Measurements from ENCODE around the gene IL2RA. TPM values are rescaled to one million over a fixed set of nuclear protein-coding genes. Genes with fewer than 3 reads are reported as not detected.
A peak's percentile ranks its signal among the peaks of the same experiment; 100 is the strongest.
"Not testable (repeated sequence)": the region's sequence is repeated elsewhere in the genome, so short reads cannot be mapped to it uniquely, and the experiment has no call there.

Gene IL2RA
- 4.6 TPM in 1 of 2 replicates, not detected in the other for total RNA-seq (2014; rRNA removed; shearing (Covaris generic))

GRCh38 chr10:6062101-6062771, at the start of gene IL2RA:
Gene IL2RA, minus strand, starts transcription at chr10:6062367. Its CDS starts 216 bp downstream, at chr10:6062151.
- no peak within 1 kb of the TSS for H3K27ac ChIP-seq
- H3K4me3 ChIP-seq, result no peak within 1 kb of the TSS
- no peaks in the 10 kb centered on the region for H3K4me1 ChIP-seq (replicated peaks)
- DNase-seq (ENCODE audit: low read depth in 1 of 2, low spot score in 2 of 2), result no peak
- no peaks in the 10 kb centered on the region for H3K9me3 ChIP-seq (replicated peaks)
- H3K27me3 ChIP-seq (replicated peaks), result peaks cover 12% of the 10 kb centered on the region; the same call in 1 of the 2 replicates
- no peaks in the 10 kb centered on the region for H3K36me3 ChIP-seq

GRCh38 chr10:6110136-6110535, 48.0 kb upstream of the IL2RA start:
- no peaks in the 10 kb centered on the region for H3K9me3 ChIP-seq (replicated peaks)
- peaks cover 11% of the 10 kb centered on the region for H3K4me1 ChIP-seq (replicated peaks)
- H3K36me3 ChIP-seq, result peaks cover 95% of the 10 kb centered on the region
- no peak overlapping the region for H3K27ac ChIP-seq
- H3K4me3 ChIP-seq, result no peak overlapping the region
- no peaks in the 10 kb centered on the region for H3K27me3 ChIP-seq (replicated peaks)
- no peak for DNase-seq (ENCODE audit: low read depth in 1 of 2, low spot score in 2 of 2)

DNA sequence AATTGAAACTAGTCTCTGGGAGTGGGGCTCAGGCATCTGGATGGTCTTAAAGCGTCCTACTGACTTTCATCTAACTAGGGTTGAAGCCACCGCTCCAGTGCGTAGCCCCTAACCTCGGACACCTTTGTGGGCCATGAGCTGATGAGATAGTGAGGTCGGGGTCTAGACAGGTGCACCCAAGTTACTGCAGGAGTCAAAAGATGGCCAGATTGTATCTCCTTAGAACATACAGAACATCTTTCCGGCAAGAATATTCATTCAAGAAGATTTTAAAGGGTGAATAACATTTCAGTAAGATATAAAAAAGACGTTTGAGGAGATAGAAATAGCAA, 47.2 kb upstream of the IL2RA start:
- no peaks in the 10 kb centered on the region for H3K27me3 ChIP-seq (replicated peaks)
- no peak overlapping the region for H3K27ac ChIP-seq
- no peaks in the 10 kb centered on the region for H3K9me3 ChIP-seq (replicated peaks)
- H3K36me3 ChIP-seq, result peaks cover 93% of the 10 kb centered on the region
- peaks cover 4% of the 10 kb centered on the region for H3K4me1 ChIP-seq (replicated peaks)
- no peak for DNase-seq (ENCODE audit: low read depth in 1 of 2, low spot score in 2 of 2)
- H3K4me3 ChIP-seq, result no peak overlapping the region

- Histone ChIP-seq H3K9me3 (replicated peaks) (no peaks in the 10 kb centered on the region), H3K27me3 (replicated peaks) (no peaks in the 10 kb centered on the region), H3K4me1 (replicated peaks) (no peaks in the 10 kb centered on the region), H3K27ac (no peak overlapping the region), H3K4me3 (no peak overlapping the region), H3K36me3 (peaks cover 92% of the 10 kb centered on the region)
- peak in 1 of 2 experiments; percentile 38 for DNase-seq (ENCODE audit: low read depth in 1 of 2, low spot score in 2 of 2)
These were observed 46.7 kb upstream of the IL2RA start for GRCh38 chr10:6108631-6109443.

GRCh38 chr10:6108072-6108471, 45.9 kb upstream of the IL2RA start:
- Histone ChIP-seq H3K4me1 (replicated peaks) (no peaks in the 10 kb centered on the region), H3K9me3 (replicated peaks) (no peaks in the 10 kb centered on the region), H3K27ac (no peak overlapping the region), H3K27me3 (replicated peaks) (no peaks in the 10 kb centered on the region), H3K4me3 (no peak overlapping the region), H3K36me3 (peaks cover 92% of the 10 kb centered on the region)
- DNase-seq (ENCODE audit: low read depth in 1 of 2, low spot score in 2 of 2), result no peak

GRCh38 chr10:6107616-6108015, 45.4 kb upstream of the IL2RA start:
- H3K36me3 ChIP-seq, result peaks cover 92% of the 10 kb centered on the region
- H3K4me1 ChIP-seq (replicated peaks); H3K9me3 ChIP-seq (replicated peaks); DNase-seq (ENCODE audit: low read depth in 1 of 2, low spot score in 2 of 2); H3K4me3 ChIP-seq; H3K27ac ChIP-seq; H3K27me3 ChIP-seq (replicated peaks): not testable (repeated sequence)

- Histone ChIP-seq H3K27me3 (replicated peaks) (no peaks in the 10 kb centered on the region), H3K4me3 (no peak overlapping the region), H3K27ac (no peak overlapping the region), H3K9me3 (replicated peaks) (no peaks in the 10 kb centered on the region), H3K4me1 (replicated peaks) (no peaks in the 10 kb centered on the region), H3K36me3 (peaks cover 82% of the 10 kb centered on the region)
- no peak for DNase-seq (ENCODE audit: low read depth in 1 of 2, low spot score in 2 of 2)
These were observed 41.4 kb upstream of the IL2RA start for GRCh38 chr10:6103591-6103990.

DNA sequence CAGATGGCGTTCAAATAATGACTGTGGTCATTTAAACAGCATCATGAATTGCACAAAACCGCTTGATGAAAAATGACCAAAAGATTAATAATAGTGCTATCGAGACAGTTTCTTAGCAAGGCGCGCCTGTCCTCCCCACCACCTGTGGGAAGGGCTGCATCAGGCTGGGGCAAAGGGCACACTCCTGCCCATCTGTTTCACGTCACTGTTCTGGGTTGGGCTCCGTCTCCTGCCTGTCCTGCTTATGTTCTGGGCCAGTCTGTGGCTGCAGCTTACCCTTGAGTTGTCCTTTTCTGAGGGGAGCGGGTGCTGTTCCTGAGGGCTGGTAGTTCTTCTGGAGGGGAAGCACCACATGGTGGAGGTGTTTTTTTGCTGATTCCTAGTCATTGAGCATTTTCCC, 40.0 kb upstream of the IL2RA start:
- no peak overlapping the region for H3K27ac ChIP-seq
- H3K9me3 ChIP-seq (replicated peaks), result no peaks in the 10 kb centered on the region
- DNase-seq (ENCODE audit: low read depth in 1 of 2, low spot score in 2 of 2), result no peak
- H3K27me3 ChIP-seq (replicated peaks), result no peaks in the 10 kb centered on the region
- no peak overlapping the region for H3K4me3 ChIP-seq
- no peaks in the 10 kb centered on the region for H3K4me1 ChIP-seq (replicated peaks)
- H3K36me3 ChIP-seq, result peaks cover 82% of the 10 kb centered on the region

DNA sequence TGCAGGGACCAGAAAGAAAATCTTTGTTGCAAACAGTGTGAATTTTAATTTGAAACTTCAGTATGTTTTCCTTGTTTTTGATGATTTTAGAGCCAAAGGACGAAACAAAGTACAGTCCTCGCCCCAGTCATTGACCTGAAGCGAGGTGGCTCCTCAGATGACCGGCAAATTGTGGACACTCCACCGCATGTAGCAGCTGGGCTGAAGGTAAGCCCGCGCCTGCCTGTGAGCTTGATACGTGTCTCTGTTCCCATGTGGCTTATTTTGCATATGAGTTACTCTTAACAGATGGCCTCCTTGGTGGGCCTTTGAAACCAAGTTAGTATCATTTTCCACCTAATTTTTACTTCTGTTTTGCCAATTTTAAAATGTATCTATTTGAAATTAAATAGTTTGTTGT, 39.0 kb upstream of the IL2RA start:
- Histone ChIP-seq H3K36me3 (peaks cover 77% of the 10 kb centered on the region), H3K4me1 (replicated peaks) (no peaks in the 10 kb centered on the region), H3K27me3 (replicated peaks) (no peaks in the 10 kb centered on the region), H3K27ac (no peak overlapping the region), H3K4me3 (no peak overlapping the region), H3K9me3 (replicated peaks) (no peaks in the 10 kb centered on the region)
- no peak for DNase-seq (ENCODE audit: low read depth in 1 of 2, low spot score in 2 of 2)

DNA sequence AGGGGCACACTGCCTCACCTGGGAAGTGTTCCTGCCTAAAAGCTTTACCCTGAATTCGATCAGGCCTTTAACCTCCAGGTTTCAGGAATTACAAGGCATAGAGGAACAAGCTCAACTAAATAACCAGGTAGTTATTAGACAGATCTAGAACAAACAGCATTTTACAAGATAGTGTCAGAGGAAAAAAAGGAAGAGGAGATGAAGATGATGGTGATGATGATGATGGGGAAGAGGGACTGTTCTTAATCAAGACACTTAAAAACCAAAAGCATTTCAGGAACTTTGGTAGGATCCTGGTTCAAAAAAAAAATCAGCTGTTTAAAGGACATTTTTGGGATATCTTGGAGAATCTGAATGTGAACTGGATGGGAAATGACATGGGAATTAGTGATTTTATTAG, 38.2 kb upstream of the IL2RA start:
- no peak overlapping the region for H3K4me3 ChIP-seq
- no peaks in the 10 kb centered on the region for H3K9me3 ChIP-seq (replicated peaks)
- no peaks in the 10 kb centered on the region for H3K27me3 ChIP-seq (replicated peaks)
- H3K4me1 ChIP-seq (replicated peaks), result no peaks in the 10 kb centered on the region
- peaks cover 75% of the 10 kb centered on the region for H3K36me3 ChIP-seq
- H3K27ac ChIP-seq, result no peak overlapping the region
- DNase-seq (ENCODE audit: low read depth in 1 of 2, low spot score in 2 of 2), result no peak

DNA sequence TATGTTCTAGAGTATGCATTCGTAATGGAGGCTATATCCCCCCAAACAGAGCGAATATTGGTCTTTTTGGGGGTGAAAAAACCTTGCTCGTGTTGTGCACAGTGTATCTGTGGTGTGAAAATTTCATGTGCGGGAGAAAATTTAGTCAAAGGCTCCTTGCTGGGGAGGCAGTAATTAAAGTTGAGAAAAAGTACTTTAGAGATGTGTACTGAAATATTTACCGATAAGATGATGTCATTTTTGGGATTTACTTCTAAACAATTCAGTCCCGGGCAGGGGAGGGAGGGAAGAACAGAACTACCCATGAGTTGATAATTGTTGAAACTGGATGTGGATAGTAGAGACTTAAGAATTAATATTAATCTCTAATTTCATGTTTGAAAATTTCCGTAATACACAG, 36.0 kb upstream of the IL2RA start:
- Histone ChIP-seq H3K4me1 (replicated peaks) (no peaks in the 10 kb centered on the region), H3K9me3 (replicated peaks) (no peaks in the 10 kb centered on the region), H3K4me3 (no peak overlapping the region), H3K36me3 (peaks cover 61% of the 10 kb centered on the region), H3K27ac (no peak overlapping the region), H3K27me3 (replicated peaks) (no peaks in the 10 kb centered on the region)
- DNase-seq (ENCODE audit: low read depth in 1 of 2, low spot score in 2 of 2), result no peak

DNA sequence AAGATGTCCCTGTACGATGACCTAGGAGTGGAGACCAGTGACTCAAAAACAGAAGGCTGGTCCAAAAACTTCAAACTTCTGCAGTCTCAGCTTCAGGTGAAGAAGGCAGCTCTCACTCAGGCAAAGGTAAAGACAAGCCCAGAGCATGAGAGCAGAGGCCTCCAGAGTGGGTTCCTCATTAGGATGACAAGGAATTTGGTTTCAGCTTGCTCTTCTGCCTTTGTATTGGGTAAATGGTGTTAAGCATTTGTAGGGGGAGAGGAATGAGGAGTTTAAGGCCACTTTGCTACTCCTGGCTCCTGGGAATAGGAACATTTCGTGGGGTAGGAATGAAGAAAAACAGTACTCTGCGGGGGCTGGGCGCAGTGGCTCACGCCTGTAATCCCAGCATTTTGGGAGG, 34.9 kb upstream of the IL2RA start:
- Histone ChIP-seq H3K4me1 (replicated peaks) (no peaks in the 10 kb centered on the region), H3K27ac (no peak overlapping the region), H3K27me3 (replicated peaks) (no peaks in the 10 kb centered on the region), H3K36me3 (peaks cover 56% of the 10 kb centered on the region), H3K9me3 (replicated peaks) (no peaks in the 10 kb centered on the region), H3K4me3 (no peak overlapping the region)
- no peak for DNase-seq (ENCODE audit: low read depth in 1 of 2, low spot score in 2 of 2)

DNA sequence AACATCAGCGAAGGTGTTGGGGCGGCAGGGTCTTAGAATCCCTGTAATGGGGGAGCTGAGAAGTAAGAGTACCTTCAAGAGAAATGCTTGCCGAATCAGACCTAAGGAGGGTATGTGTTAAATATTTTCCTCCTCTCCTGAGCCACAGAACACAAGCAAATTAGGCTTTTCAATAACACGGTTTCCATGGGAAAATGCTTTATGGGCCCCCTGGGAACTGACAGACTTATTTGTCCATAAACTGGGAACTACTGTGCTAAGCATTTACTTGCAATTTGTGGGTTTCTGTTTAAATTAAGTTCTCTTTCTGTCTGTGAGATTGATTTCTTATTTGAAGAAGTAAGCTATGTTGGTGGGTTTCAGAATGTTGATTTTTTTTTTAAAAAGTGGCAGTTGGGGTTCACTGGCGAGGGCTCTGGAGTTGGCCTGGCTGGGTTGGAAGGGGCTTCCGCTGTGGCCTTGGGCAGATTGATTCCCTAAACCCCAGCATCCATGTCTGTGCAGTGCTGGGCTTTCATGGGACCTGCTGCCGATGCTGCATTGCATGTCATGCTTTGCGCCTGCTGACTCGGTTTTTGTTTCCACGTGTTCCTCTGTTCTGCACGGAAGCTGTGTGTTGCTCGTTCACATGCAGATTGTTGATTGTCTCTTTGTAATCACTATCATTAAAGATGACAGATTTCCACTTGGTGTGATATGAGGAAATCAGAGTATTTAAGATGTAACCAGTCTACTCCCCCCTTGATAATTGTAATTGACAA, 33.8 kb upstream of the IL2RA start:
- Histone ChIP-seq H3K36me3 (peaks cover 46% of the 10 kb centered on the region), H3K4me1 (replicated peaks) (no peaks in the 10 kb centered on the region), H3K4me3 (no peak overlapping the region), H3K9me3 (replicated peaks) (no peaks in the 10 kb centered on the region), H3K27ac (no peak overlapping the region), H3K27me3 (replicated peaks) (no peaks in the 10 kb centered on the region)
- DNase-seq (ENCODE audit: low read depth in 1 of 2, low spot score in 2 of 2), result no peak

DNA sequence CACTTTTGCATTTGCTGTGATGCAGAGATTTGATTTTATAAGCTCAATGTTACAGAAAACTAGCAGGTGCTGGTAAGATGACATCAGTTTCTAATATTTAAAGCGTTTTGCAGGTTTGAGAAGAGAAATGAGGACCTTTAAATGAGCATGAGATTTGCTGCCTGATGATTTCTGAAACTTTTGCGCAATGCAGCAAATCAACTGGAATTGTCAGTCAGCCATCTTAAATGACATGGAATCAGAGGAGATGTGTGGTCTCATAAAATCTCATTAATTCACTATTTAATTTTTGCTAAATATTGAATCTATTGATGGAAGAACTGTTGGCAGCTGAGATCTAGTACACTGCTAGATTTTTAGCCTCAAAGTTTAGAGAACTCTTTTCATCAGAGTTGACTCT, 30.6 kb upstream of the IL2RA start:
- Histone ChIP-seq H3K9me3 (replicated peaks) (peaks cover 8% of the 10 kb centered on the region; the same call in 1 of the 2 replicates), H3K27me3 (replicated peaks) (no peaks in the 10 kb centered on the region), H3K36me3 (peaks cover 31% of the 10 kb centered on the region), H3K4me1 (replicated peaks) (peaks cover 13% of the 10 kb centered on the region), H3K4me3 (no peak overlapping the region), H3K27ac (no peak overlapping the region)
- no peak for DNase-seq (ENCODE audit: low read depth in 1 of 2, low spot score in 2 of 2)

Data from SJSA1 (cell line).